COLO668 (cell line): ENCODE data around the gene PRPH.
"Not testable (repeated sequence)": the region's sequence is repeated elsewhere in the genome, so short reads cannot be mapped to it uniquely, and the experiment has no call there.

ENCODE experiments used
- DNase-seq: peaks from one replicate; lab custom pipeline; 2025; ENCODE audit not compliant: unreplicated experiment; lab: John Stamatoyannopoulos, UW

The PRPH gene

DNA sequence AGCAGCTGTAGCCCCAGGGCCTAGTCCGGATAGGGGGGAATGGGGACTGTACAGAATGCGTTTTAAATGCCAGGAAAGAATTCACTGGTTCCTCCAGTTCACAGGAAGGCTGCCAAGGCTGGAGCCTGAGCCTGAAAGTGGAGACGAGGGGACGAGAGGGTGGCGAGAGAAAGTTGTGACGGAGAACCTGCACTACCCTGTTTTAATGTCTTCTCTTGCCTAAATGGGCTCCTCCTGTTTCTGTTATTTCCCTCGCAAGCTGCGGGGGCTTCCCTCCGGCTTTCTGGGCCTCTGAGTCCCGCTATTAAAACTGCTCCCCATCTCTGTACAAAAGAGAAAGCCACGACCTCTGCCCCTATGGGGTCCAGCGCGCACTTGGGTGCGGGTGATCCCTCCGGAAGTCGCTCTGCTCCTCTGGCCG lies 37.5 kb downstream of the PRPH start:
- no peak for DNase-seq

DNA sequence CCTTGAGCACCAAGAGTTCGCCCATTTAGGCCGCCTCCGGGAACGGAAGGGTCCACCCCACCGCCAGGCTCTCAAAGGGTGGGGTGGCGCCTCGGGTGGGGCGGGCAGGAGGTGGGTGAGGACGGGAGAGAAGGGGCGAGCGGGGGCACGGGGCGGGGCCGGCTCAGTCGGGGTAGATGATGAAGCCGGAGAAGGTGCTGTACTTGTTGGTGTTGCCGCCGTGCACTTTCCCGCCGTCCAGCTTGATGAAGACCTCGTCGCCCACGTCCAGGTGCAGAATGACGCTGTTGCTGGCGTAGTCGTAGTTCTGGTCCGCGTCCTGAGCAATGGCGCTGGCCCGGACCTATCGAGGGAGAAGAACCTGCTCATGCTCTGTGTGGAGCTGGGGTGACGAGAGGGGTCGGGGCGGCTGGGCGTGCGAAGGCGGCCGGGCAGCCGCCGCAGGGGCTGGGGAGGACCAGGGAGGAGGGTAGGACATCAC lies 38.0 kb downstream of the PRPH start:
- no peak for DNase-seq

DNA sequence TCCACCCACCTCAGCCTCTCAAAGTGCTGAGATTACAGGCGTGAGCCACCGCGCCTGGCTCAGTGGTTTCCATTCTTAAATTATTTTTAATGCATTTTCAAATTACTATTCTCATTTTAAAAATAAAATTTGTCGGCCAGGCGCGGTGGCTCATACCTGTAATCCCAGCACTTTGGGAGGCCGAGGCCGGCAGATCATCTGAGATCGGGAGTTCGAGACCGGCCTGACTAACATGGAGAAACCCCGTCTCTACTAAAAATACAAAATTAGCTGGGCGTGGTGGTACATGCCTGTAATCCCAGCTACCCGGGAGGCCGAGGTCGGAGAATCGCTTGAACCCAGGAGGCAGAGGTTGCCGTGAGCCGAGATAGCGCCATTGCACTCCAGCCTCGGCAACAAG lies 38.8 kb downstream of the PRPH start:
- DNase-seq: not testable (repeated sequence)

- no peak for DNase-seq
Observed at GRCh38 chr12:49334226-49334625, 39.3 kb downstream of the PRPH start.

DNA sequence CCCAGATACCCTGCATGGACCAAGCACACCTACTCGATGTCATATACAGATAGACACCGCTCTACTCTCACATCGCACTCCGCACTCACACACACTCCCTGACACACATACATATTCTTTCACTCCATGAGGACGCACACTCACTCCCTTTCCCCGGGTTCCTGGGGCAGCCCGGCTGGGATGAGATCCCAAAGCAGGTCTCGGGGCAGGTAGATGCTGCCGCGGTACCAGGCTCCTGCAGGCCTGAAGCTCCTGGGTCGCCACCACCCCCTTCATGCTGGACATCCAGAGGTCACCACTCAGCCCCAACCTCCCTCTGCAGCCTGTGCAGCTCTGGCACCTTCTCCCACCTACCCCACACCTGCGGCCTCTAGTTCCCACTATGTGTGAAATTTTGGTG lies 39.7 kb downstream of the PRPH start:
- DNase-seq: no peak

- DNase-seq: no peak
Observed at GRCh38 chr12:49335118-49335954, 40.4 kb downstream of the PRPH start.

DNA sequence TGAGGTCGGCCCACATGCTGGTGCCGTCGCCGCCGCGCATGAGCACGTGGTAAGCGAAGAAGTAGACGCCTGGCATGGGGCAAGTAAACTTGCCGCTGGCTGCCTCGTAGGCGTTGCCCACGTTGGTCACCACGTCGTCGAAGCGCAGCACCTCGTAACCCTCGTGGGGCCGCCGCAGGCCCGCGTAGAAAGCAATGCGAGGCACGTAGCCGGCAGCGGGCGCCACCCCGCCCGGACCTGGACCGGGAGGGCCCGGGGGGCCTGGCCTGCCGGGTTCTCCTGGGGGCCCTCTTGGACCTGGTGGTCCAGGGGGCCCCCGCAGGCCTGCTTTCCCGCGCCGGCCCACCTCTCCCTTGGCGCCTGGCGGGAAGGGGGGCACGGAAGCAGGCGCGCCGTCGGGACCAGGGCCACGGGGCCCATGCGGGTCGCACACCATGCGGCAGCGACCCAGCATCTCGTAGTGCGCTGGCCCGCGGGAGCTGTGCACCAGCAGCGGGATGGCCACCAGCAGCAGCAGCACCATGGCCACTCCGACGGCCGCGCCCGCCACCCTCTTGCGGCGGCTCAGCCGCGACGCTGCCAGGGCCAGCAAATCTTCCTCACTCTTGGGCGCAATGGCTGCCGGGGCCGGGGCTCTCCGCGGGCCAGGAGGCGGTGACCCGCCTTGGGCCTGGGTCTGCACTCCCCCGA lies 41.2 kb downstream of the PRPH start:
- DNase-seq: no peak

DNA sequence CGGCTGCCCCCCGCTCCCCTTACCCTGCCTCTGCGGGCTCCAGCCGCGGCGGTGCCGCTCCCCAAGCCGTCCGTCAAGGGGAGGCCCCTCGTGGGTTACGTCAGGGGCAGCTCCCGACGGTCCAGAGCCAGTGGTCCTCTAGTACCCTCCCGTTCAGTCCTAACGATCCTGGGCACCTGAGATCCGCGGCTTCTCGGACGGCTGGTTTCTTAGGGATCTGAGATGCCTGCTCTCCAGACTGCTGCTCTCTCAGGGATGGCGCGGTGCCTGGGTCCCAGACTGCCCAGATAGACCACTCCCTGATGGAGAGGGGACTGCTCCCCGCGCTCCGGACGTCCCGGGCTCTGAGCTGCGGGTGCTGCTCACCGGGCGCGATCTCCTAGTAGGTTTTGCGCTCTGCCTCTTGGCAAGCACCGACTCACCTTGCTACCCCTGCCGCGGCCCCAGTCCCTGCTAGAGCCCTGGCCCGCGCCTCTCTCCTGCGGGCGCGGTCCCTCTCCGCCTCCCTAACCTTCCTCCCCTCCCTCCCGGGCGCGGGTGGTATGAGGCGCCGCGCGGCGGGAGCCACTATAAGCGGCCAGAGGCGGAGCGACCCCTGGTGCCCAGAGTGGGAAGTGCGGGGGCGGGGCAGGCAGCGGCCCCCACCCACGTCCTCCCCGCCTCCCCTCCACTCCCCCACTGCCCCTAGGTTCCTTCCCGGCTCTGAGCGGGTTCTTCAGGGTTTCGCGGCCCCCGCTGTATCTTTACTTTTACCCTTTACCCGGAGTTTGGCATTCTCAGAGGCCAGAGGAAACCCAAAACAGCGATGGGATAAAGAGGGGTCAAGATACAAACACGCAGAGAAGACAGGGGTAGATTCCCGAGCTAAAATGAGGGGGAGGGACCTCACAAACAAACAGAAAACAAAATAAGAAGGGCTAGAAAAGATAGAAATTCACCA lies 42.0 kb downstream of the PRPH start, which contains the start of gene C1QL4:
Gene C1QL4 (minus strand): TSS at position 544 of the 940 bp plus-strand sequence. CDS start 711 bp downstream, outside the sequence.
- peak; percentile 77 for DNase-seq

DNA sequence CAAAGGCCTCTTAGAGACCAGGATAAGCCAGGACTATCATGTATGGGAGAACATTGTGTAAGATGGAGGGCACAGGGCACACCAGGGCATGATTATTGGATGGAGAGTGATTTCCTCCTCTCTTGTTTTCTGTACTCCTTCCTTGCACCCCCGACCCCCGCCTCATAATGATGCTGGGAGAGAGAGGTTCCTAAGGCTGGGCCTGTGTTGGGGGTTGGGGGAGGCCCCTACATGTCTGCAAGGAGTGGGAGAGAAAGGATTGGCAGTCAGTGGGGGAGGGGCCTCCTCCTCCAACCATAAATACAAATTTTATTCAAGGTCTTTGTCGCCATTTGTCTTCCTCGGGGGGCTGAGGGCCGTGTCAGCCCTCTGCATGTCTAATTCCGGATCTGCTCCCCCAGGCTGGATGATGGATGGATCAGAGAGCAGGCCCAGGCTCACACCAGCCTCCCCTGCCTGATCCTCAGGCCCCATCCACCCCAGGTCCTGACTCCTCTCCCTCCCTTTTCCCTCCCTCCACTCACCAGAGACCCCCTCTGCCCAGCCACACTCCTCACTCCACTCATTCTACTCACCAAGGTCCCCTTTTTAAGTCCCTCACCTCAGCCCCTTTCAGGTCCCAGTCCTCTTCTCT lies 44.0 kb downstream of the PRPH start:
- no peak for DNase-seq

- DNase-seq: no peak
Observed at GRCh38 chr12:49339464-49339861, 44.5 kb downstream of the PRPH start.

DNA sequence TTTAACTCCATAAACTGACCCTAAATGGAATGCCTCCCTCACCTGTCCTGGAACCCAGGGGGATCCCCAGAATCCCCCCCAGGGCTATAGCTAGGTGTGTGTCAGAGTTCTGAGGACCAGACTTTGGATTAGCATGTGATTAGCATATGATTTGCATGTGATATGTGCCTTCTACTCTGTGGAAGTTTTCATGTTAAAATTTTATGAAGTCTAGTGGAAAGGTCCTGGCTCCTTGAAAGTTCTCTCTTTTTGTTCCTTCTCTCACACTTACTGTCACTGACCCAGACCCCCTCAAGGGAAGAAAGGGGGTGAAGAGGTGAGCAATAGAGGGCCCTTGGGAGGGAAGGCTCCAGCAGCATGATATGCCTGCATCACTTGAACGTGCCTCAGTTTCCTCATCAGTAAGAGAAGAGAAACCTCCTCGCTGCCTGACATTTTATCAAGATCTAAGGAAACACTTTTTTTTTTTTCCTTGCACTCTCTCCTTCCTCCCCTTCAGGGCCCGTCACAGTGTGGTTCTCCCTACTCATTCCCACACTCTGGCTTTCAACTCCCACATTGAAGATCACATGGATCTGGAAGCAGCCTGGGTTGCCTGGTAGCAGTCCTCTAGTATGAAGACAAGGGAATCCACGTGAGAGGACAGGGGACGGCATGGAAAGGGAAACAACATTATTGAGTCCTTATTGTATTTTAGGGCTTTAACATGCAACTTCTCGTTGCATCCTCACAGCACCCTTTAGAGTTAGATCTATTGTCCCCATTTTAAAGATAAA lies 45.3 kb downstream of the PRPH start:
- DNase-seq: no peak

DNA sequence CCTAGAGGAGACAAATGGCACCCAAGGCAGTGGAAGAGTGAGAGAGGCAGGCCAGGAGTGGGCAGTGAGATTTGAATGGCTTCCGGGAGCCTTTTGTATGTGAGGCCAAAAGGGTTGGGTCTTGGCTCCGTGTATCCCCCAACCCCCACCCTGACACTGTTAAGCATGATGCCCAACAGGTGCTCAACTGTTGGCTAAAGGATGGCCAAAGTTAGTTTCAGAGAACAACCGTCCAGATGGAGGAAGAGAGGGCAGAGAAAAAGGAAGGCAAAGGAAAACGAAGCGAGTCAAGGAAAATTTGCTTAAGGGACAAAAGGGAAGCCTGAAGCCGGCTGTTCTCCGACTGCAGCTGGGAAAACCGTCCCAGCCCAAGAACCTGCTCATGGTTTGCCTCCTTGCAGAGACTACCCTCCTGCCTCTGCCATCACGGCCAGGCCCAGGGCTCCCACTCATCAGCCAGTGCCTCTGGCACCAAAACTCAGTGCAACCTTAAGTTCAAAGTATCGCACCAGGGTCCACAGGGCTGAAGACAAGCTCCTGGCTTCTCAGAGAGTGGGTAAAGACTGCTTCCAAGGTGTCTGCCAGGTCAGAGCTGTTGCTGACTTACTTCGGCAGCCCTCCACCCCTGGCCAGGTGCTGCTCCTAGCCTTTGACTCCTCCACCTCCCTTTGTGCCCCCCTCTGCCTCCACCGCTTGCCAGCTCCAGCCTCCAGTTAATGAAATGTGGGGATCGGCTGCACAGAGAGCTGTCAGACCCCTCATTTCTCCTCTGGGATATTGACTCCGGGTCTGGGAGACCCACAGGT lies 46.2 kb downstream of the PRPH start:
- no peak for DNase-seq

DNA sequence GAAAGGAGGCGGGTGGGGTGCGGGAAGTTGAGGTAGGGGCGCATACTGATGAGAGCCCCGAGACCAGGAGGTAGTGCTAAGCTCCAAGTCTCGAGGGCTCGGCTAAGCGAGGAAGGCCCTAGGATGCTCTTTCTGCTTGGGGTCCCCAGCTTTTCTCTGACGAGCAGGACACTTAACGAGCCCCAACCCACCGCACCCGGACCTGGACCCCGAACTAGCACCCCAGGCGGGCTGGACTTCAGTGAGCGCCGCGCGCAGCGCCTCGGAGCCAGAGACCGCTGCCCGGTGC lies 46.8 kb downstream of the PRPH start:
- DNase-seq: no peak

- peak; percentile 77 for DNase-seq
Observed at GRCh38 chr12:49342066-49342913, 47.3 kb downstream of the PRPH start.

DNA sequence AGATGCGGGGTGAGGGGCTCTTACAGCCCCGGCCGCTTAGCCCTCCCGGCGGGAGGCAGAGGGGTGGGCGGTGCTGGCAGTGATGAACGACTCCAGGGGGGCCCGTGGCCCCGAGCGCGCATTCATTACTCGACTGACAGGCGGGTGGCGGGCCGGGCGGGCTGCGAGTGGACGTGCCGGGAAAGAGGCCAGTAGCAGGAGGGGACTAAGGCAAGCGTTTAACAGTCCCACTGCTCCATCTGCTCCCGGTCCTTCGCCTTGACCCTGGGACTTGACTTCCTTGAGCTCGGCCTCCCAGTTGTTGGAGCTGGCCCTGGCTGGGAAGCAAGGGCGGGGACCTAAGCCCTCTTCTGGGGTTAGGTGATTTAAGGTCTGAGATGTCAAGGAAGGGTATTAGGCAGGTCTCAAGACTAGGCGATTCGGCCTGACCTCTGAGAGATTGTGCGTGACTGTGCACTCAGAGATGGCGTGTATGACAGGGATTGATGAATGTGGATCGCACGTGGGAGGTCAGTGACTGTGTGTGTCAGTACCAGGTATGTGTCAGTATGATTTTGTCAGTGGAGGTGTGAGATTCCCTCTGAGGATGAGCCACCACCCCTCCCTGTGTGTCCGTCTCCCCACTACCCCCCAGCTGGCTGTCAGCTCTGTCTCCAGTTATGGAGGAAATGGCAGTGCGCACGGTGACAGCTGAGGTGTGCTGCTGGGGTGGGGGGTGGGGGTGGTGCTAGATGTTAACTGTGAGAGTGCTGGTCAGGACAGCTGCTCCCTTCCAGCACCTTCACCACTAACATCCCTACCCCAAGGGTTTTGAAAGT lies 48.2 kb downstream of the PRPH start:
- no peak for DNase-seq

GRCh38 chr12:49344486-49345050 lies 49.6 kb downstream of the PRPH start:
- DNase-seq: no peak
